CD4-positive, alpha-beta memory T cell (primary cell): ENCODE data around the gene RFX1. TPM values are rescaled to one million over a fixed set of nuclear protein-coding genes. Genes with fewer than 3 reads are reported as not detected.
"Not testable (repeated sequence)": the region's sequence is repeated elsewhere in the genome, so short reads cannot be mapped to it uniquely, and the experiment has no call there.

ENCODE experiments used
- CTCF ChIA-PET: fragments of 350-600 bp; sonication (Branson Sonifier 250); formaldehyde crosslinking; loops from one replicate; lab custom pipeline; 2021; ENCODE audit warnings: inconsistent platforms; ENCODE audit not compliant: partially characterized antibody; lab: Charles Lee
- POLR2A ChIA-PET: fragments of 350-600 bp; sonication (Branson Sonifier 250); formaldehyde crosslinking; loops from one replicate; lab custom pipeline; 2021; ENCODE audit not compliant: partially characterized antibody; lab: Charles Lee
- DNase-seq, 5 donors: peaks; one replicate each; pipeline versions ENCODE4 v3.0.0 to v3.0.0-alpha.2; 2020 to 2022; ENCODE audit warnings: mixed read lengths in 1 of 5
- H3K27ac ChIP-seq: one replicate; pipeline ENCODE4 v1.7.0; 2013; ENCODE audit warnings: low read depth, low read length
- H3K27me3 ChIP-seq: 2 replicates; pipeline ENCODE4 v1.7.0; 2013; ENCODE audit warnings: mild to moderate bottlenecking, low read length, moderate library complexity; ENCODE audit not compliant: insufficient read depth
- H3K36me3 ChIP-seq: 2 replicates; pipeline ENCODE4 v1.7.0; 2013; ENCODE audit warnings: mild to moderate bottlenecking, low read length, moderate library complexity; ENCODE audit not compliant: insufficient read depth
- H3K4me1 ChIP-seq: 2 replicates; pipeline ENCODE4 v1.7.0; 2013; ENCODE audit warnings: mild to moderate bottlenecking, low read length, moderate library complexity; ENCODE audit not compliant: insufficient read depth
- H3K4me3 ChIP-seq, 2 donors: one replicate each; pipeline ENCODE4 v1.7.0; 2013; ENCODE audit warnings: low read length in 2 of 2, mild to moderate bottlenecking in 1 of 2
- H3K9me3 ChIP-seq, 2 donors: one replicate each; pipeline ENCODE4 v1.7.0; 2013; ENCODE audit warnings: low read length in 2 of 2, control low read depth in 1 of 2; ENCODE audit not compliant: control insufficient read depth in 1 of 2
- H3K27ac Mint-ChIP-seq, 7 donors: one replicate each; pipeline ENCODE4 v1.8.0; 2020 to 2021; ENCODE audit warnings: mixed read lengths in 7 of 7, mild to moderate bottlenecking in 6 of 7, inconsistent platforms in 3 of 7, moderate library complexity in 3 of 7
- H3K27me3 Mint-ChIP-seq, 2 donors: one replicate each; pipeline ENCODE4 v1.8.0; 2020 to 2021; ENCODE audit warnings: mixed read lengths in 2 of 2
- H3K36me3 Mint-ChIP-seq, 2 donors: one replicate each; pipeline ENCODE4 v1.8.0; 2020 to 2021; ENCODE audit warnings: mixed read lengths in 2 of 2, inconsistent platforms in 1 of 2, mild to moderate bottlenecking in 1 of 2
- H3K4me1 Mint-ChIP-seq, 4 donors: one replicate each; pipeline ENCODE4 v1.8.0; 2020 to 2021; ENCODE audit warnings: mixed read lengths in 4 of 4, mild to moderate bottlenecking in 1 of 4
- H3K4me3 Mint-ChIP-seq, 8 donors: one replicate each; pipeline ENCODE4 v1.8.0; 2020 to 2021; ENCODE audit warnings: mixed read lengths in 8 of 8, mild to moderate bottlenecking in 7 of 8, moderate library complexity in 6 of 8, inconsistent platforms in 3 of 8
- H3K9me3 Mint-ChIP-seq, 8 donors: one replicate each; pipeline ENCODE4 v1.8.0; 2020 to 2021; ENCODE audit warnings: mixed read lengths in 8 of 8, mild to moderate bottlenecking in 5 of 8, inconsistent platforms in 3 of 8, moderate library complexity in 1 of 8
- intact Hi-C: fragments of 100-400 bp; cut with micrococcal nuclease; formaldehyde crosslinking; loops from one replicate; pipeline ENCODE4 v1.15.1; 2023
- polyA plus RNA-seq, 2 donors: library from polyadenylated mRNA; unstranded; fragments of 300-500 nt; fragmentation: Illumina TruSeq; gene quantifications; one replicate each; pipeline ENCODE4 v1.2.3, GENCODE V29; 2021
- total RNA-seq, 2 experiments: library from RNA; stranded (reverse); gene quantifications; one replicate each; pipeline ENCODE4 v1.2.3, GENCODE V29; 2021

The RFX1 gene
- total and polyA plus RNA-seq, 4 experiments from 2014 or later = 2.5 to 17.8 (median 17.4) TPM; not detected in 1

DNA sequence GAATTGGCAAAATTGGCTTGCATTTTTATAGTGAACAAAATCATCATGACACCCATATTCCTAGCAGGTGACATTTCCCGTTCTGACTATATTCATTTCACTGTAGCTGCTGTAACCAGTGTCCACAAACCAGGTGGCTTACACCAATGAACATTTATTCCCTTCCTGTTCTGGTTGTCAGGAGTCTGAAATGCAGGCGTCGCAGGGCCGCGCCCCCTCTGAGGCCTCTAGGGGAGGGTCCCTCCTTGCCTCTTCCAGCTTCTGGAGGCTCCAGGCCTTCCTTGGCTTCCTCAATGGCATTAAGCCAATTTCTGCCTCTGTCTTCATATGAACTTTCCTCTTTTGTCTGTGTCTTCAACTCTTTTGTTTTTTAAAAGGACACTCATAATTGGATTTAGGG is 15.4 kb upstream of the RFX1 start:
- H3K36me3 ChIP-seq = no peaks in the 10 kb centered on the region
- Mint-ChIP-seq H3K4me1 (peaks cover 2 to 12% (median 8%) of the 10 kb centered on the region in 4 donors), H3K27ac (no peak overlapping the region), H3K9me3 (peaks cover 0 to 2% (median 0%) of the 10 kb centered on the region in 8 donors), H3K4me3 (no peak overlapping the region), H3K27me3 (no peaks in the 10 kb centered on the region), H3K36me3 (no peaks in the 10 kb centered on the region)
- peaks cover 6% of the 10 kb centered on the region for H3K4me1 ChIP-seq
- no peaks in the 10 kb centered on the region for H3K27me3 ChIP-seq
- POLR2A ChIA-PET = interaction anchor here (2.7 to 3.3 kb wide), 2 partner anchors 9 to 15 kb away, joined by 15 to 26 read pairs; partner anchors contain the start of genes IL27RA and RFX1
- H3K27ac ChIP-seq = no peak overlapping the region
- H3K4me3 ChIP-seq = no peak overlapping the region
- intact Hi-C loops = no loop called here
- no peaks in the 10 kb centered on the region for H3K9me3 ChIP-seq
- no peak for DNase-seq
- CTCF ChIA-PET = interaction anchor here (0.8 to 1.6 kb wide), 4 partner anchors 9 to 88 kb away, joined by 3 to 4 read pairs (median 3); partner anchors contain the start of gene IL27RA

DNA sequence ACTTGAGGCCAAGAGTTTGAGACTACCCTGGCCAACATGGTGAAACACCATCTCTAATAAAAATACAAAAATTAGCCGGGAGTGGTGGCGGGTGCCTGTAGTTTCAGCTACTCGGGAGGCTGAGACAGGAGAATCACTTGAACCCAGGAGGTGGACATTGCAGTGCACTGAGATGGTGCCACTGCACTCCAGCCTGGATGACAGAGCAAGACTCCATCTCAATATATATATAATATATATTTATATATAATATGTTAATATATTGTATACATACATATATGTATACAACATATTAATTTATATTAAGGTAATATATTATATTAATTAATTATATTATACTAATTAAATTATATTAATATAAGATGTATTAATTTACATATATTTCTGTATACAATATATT is 13.6 kb upstream of the RFX1 start:
- H3K9me3 ChIP-seq, H3K4me1 ChIP-seq, H3K36me3 Mint-ChIP-seq, H3K4me1 Mint-ChIP-seq, H3K4me3 ChIP-seq, H3K27me3 ChIP-seq, H3K27ac ChIP-seq, H3K27me3 Mint-ChIP-seq, DNase-seq, H3K9me3 Mint-ChIP-seq, H3K36me3 ChIP-seq, intact Hi-C loops, H3K4me3 Mint-ChIP-seq: not testable (repeated sequence)
- POLR2A ChIA-PET = interaction anchor here (0.6 to 1.8 kb wide), 4 partner anchors 10 to 42 kb away, joined by 3 to 9 read pairs (median 4); partner anchors contain the start of genes IL27RA and RFX1
- H3K27ac Mint-ChIP-seq = peak overlapping the region in 1 of 7 donors; percentile 3
- CTCF ChIA-PET = interaction anchor here (0.7 to 2.4 kb wide), 4 partner anchors 10 to 54 kb away, joined by 3 to 12 read pairs (median 4); no protein-coding TSS in a partner anchor

GRCh38 chr19:14019100-14019499 is 13.0 kb upstream of the RFX1 start:
- no peaks in the 10 kb centered on the region for H3K27me3 ChIP-seq
- H3K9me3 ChIP-seq = no peaks in the 10 kb centered on the region
- H3K4me3 ChIP-seq = no peak overlapping the region
- Mint-ChIP-seq H3K9me3 (no peaks in the 10 kb centered on the region), H3K27ac (no peak overlapping the region), H3K4me1 (peaks cover 3 to 7% (median 5%) of the 10 kb centered on the region in 4 donors), H3K36me3 (no peaks in the 10 kb centered on the region), H3K27me3 (no peaks in the 10 kb centered on the region), H3K4me3 (no peak overlapping the region)
- H3K36me3 ChIP-seq = no peaks in the 10 kb centered on the region
- ChIA-PET CTCF (interaction anchor here (0.7 to 2.4 kb wide), 5 partner anchors 11 to 54 kb away, joined by 3 to 12 read pairs (median 4); partner anchors contain the start of gene IL27RA), POLR2A (interaction anchor here (0.6 to 1.8 kb wide), 4 partner anchors 10 to 41 kb away, joined by 3 to 9 read pairs (median 4); partner anchors contain the start of genes IL27RA and RFX1)
- H3K4me1 ChIP-seq = peaks cover 7% of the 10 kb centered on the region
- no peak for DNase-seq
- H3K27ac ChIP-seq = no peak overlapping the region
- intact Hi-C loops = no loop called here

- Histone ChIP-seq H3K4me1 (peaks cover 7% of the 10 kb centered on the region), H3K9me3 (no peaks in the 10 kb centered on the region), H3K4me3 (no peak overlapping the region), H3K36me3 (no peaks in the 10 kb centered on the region), H3K27me3 (no peaks in the 10 kb centered on the region), H3K27ac (no peak overlapping the region)
- CTCF ChIA-PET = interaction anchor here (0.7 kb wide), 1 partner anchor 135 kb away, joined by 3 read pairs; no protein-coding TSS in a partner anchor
- intact Hi-C loops = no loop called here
- H3K27ac Mint-ChIP-seq = peak overlapping the region in 1 of 7 donors; percentile 35
- H3K27me3 Mint-ChIP-seq = no peaks in the 10 kb centered on the region
- no peaks in the 10 kb centered on the region for H3K36me3 Mint-ChIP-seq
- no peak overlapping the region for H3K4me3 Mint-ChIP-seq
- DNase-seq = no peak
- peaks cover 0 to 4% (median 1%) of the 10 kb centered on the region in 4 donors for H3K4me1 Mint-ChIP-seq
- POLR2A ChIA-PET = interaction anchor here (1.0 to 1.1 kb wide), 2 partner anchors 8 to 9 kb away, joined by 3 read pairs; partner anchors contain the start of gene RFX1
- peaks cover 0 to 2% (median 0%) of the 10 kb centered on the region in 8 donors for H3K9me3 Mint-ChIP-seq
Measured at GRCh38 chr19:14015524-14016035, 9.5 kb upstream of the RFX1 start.

- Mint-ChIP-seq H3K4me3 (no peak overlapping the region), H3K4me1 (peaks cover 0 to 5% (median 3%) of the 10 kb centered on the region in 4 donors), H3K36me3 (no peaks in the 10 kb centered on the region), H3K9me3 (peaks cover 0 to 2% (median 0%) of the 10 kb centered on the region in 8 donors), H3K27ac (peak overlapping the region in 1 of 7 donors; percentile 36), H3K27me3 (no peaks in the 10 kb centered on the region)
- Histone ChIP-seq H3K27me3 (no peaks in the 10 kb centered on the region), H3K27ac (no peak overlapping the region), H3K36me3 (no peaks in the 10 kb centered on the region), H3K9me3 (no peaks in the 10 kb centered on the region), H3K4me1 (peaks cover 7% of the 10 kb centered on the region), H3K4me3 (no peak overlapping the region)
- intact Hi-C loops = no loop called here
- POLR2A ChIA-PET = no interaction called here
- DNase-seq = no peak
- CTCF ChIA-PET = no interaction called here
Measured at GRCh38 chr19:14012378-14012915, 6.3 kb upstream of the RFX1 start.

GRCh38 chr19:14006766-14007562 is 844 bp upstream of the RFX1 start:
- peak overlapping the region; percentile 99 for H3K27ac ChIP-seq
- peak overlapping the region; percentile 58 to 82 for H3K4me3 ChIP-seq
- peaks cover 0 to 2% of the 10 kb centered on the region in 2 donors for H3K27me3 Mint-ChIP-seq
- intact Hi-C loops = loop anchor here (1.0 to 2.0 kb wide), 8 partner anchors 21 to 854 kb away; partner anchors contain the start of genes BRME1, CC2D1A and DCAF15
- no peaks in the 10 kb centered on the region for H3K36me3 ChIP-seq
- H3K4me1 Mint-ChIP-seq = peaks cover 29 to 46% (median 36%) of the 10 kb centered on the region in 4 donors
- no peaks in the 10 kb centered on the region for H3K9me3 ChIP-seq
- no peak for DNase-seq
- peak overlapping the region; percentile 91 to 98 (median 96) for H3K4me3 Mint-ChIP-seq
- CTCF ChIA-PET = interaction anchor here (0.7 to 1.7 kb wide), 4 partner anchors 20 to 65 kb away, joined by 3 to 5 read pairs (median 4); partner anchors contain the start of gene IL27RA
- peaks cover 40% of the 10 kb centered on the region for H3K4me1 ChIP-seq
- POLR2A ChIA-PET = interaction anchor here (0.7 to 8.0 kb wide), 37 partner anchors 9 to 500 kb away, joined by 3 to 225 read pairs (median 5); partner anchors contain the start of genes ADGRE5, ASF1B, DCAF15 and IL27RA
- H3K36me3 Mint-ChIP-seq = peaks cover 0 to 8% of the 10 kb centered on the region in 2 donors
- no peaks in the 10 kb centered on the region for H3K27me3 ChIP-seq
- peak overlapping the region; percentile 97 to 100 (median 100) for H3K27ac Mint-ChIP-seq
- peaks cover 0 to 2% (median 0%) of the 10 kb centered on the region in 8 donors for H3K9me3 Mint-ChIP-seq
